ENCODE results near the gene CDC20. TPM values are rescaled to one million over a fixed set of nuclear protein-coding genes. Genes with fewer than 3 reads are reported as not detected.

The CDC20 gene
- total and polyA plus RNA-seq, 2 of the 8 experiments (the other 6 are each of a cell fraction or from before 2014, with no cell fraction given) = 214 to 221 TPM

GRCh38 chr1:43317817-43318471 lies 40.8 kb upstream of the CDC20 start (continued):
- TF ChIP-seq, protein P1, sequence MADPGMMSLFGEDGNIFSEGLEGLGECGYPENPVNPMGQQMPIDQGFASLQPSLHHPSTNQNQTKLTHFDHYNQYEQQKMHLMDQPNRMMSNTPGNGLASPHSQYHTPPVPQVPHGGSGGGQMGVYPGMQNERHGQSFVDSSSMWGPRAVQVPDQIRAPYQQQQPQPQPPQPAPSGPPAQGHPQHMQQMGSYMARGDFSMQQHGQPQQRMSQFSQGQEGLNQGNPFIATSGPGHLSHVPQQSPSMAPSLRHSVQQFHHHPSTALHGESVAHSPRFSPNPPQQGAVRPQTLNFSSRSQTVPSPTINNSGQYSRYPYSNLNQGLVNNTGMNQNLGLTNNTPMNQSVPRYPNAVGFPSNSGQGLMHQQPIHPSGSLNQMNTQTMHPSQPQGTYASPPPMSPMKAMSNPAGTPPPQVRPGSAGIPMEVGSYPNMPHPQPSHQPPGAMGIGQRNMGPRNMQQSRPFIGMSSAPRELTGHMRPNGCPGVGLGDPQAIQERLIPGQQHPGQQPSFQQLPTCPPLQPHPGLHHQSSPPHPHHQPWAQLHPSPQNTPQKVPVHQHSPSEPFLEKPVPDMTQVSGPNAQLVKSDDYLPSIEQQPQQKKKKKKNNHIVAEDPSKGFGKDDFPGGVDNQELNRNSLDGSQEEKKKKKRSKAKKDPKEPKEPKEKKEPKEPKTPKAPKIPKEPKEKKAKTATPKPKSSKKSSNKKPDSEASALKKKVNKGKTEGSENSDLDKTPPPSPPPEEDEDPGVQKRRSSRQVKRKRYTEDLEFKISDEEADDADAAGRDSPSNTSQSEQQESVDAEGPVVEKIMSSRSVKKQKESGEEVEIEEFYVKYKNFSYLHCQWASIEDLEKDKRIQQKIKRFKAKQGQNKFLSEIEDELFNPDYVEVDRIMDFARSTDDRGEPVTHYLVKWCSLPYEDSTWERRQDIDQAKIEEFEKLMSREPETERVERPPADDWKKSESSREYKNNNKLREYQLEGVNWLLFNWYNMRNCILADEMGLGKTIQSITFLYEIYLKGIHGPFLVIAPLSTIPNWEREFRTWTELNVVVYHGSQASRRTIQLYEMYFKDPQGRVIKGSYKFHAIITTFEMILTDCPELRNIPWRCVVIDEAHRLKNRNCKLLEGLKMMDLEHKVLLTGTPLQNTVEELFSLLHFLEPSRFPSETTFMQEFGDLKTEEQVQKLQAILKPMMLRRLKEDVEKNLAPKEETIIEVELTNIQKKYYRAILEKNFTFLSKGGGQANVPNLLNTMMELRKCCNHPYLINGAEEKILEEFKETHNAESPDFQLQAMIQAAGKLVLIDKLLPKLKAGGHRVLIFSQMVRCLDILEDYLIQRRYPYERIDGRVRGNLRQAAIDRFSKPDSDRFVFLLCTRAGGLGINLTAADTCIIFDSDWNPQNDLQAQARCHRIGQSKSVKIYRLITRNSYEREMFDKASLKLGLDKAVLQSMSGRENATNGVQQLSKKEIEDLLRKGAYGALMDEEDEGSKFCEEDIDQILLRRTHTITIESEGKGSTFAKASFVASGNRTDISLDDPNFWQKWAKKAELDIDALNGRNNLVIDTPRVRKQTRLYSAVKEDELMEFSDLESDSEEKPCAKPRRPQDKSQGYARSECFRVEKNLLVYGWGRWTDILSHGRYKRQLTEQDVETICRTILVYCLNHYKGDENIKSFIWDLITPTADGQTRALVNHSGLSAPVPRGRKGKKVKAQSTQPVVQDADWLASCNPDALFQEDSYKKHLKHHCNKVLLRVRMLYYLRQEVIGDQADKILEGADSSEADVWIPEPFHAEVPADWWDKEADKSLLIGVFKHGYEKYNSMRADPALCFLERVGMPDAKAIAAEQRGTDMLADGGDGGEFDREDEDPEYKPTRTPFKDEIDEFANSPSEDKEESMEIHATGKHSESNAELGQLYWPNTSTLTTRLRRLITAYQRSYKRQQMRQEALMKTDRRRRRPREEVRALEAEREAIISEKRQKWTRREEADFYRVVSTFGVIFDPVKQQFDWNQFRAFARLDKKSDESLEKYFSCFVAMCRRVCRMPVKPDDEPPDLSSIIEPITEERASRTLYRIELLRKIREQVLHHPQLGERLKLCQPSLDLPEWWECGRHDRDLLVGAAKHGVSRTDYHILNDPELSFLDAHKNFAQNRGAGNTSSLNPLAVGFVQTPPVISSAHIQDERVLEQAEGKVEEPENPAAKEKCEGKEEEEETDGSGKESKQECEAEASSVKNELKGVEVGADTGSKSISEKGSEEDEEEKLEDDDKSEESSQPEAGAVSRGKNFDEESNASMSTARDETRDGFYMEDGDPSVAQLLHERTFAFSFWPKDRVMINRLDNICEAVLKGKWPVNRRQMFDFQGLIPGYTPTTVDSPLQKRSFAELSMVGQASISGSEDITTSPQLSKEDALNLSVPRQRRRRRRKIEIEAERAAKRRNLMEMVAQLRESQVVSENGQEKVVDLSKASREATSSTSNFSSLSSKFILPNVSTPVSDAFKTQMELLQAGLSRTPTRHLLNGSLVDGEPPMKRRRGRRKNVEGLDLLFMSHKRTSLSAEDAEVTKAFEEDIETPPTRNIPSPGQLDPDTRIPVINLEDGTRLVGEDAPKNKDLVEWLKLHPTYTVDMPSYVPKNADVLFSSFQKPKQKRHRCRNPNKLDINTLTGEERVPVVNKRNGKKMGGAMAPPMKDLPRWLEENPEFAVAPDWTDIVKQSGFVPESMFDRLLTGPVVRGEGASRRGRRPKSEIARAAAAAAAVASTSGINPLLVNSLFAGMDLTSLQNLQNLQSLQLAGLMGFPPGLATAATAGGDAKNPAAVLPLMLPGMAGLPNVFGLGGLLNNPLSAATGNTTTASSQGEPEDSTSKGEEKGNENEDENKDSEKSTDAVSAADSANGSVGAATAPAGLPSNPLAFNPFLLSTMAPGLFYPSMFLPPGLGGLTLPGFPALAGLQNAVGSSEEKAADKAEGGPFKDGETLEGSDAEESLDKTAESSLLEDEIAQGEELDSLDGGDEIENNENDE (IDR thresholded peaks at IDR 0.05; ENCODE audit: insufficient replicate concordance, low read length) = no peak
- TF ChIP-seq SP1 (IDR thresholded peaks at IDR 0.05; ENCODE audit: low read depth, low read length) (no peak), SUZ12 (IDR thresholded peaks at IDR 0.05; ENCODE audit: low read length) (no peak), TAF1 (IDR thresholded peaks at IDR 0.05; ENCODE audit: low read depth, low read length) (no peak), ZNF274 (IDR thresholded peaks at IDR 0.05; ENCODE audit: borderline replicate concordance, extremely low read depth, low read length) (no peak), RXRA (IDR thresholded peaks at IDR 0.05; ENCODE audit: insufficient read depth, low read depth, low read length) (no peak), JUN (IDR thresholded peaks at IDR 0.05; ENCODE audit: low read depth, low read length) (no peak)

Data from H1 (cell line).